22Rv1 (cell line): ENCODE data around the gene TAF12.
"Not testable (repeated sequence)": the region's sequence is repeated elsewhere in the genome, so short reads cannot be mapped to it uniquely, and the experiment has no call there.

Experiments used
- CTCF ChIP-seq: fragments of 450-650 bp; IDR thresholded peaks from 2 replicates; pipeline ENCODE4 v1.5.1; 2017; ENCODE audit warnings: mild to moderate bottlenecking
- ZFX ChIP-seq: fragments of 450-650 bp; IDR thresholded peaks from 2 replicates; pipeline ENCODE4 v1.6.1; 2017; ENCODE audit warnings: antibody characterized with exemption, borderline replicate concordance

- not testable (repeated sequence) for TF ChIP-seq CTCF, ZFX
Observed at GRCh38 chr1:28645406-28645805, 2.5 kb upstream of the TAF12 start.
